Activated T-cell treated with anti-CD3 and anti-CD28 coated beads, Interleukin-2, amount 50 U/mL, for 4 hours (primary cell): ENCODE measurements around the gene RCAN3. TPM values are rescaled to one million over a fixed set of nuclear protein-coding genes. Genes with fewer than 3 reads are reported as not detected.
"Not testable (repeated sequence)": the region's sequence is repeated elsewhere in the genome, so short reads cannot be mapped to it uniquely, and the experiment has no call there.

Experiments
- ATAC-seq, 2 donors: fragments of 200-7000 bp; cut with Tn5 transposase; one replicate each; pipeline ENCODE4 v1.10.0; 2021
- DNase-seq: peaks from one replicate; pipeline ENCODE4 v3.0.0-alpha.2; 2020
- H3K27me3 Mint-ChIP-seq: one replicate; pipeline ENCODE4 v1.8.0; 2021; ENCODE audit warnings: low read depth, mixed read lengths
- H3K36me3 Mint-ChIP-seq: one replicate; pipeline ENCODE4 v1.8.0; 2022; ENCODE audit warnings: mixed read lengths; ENCODE audit not compliant: insufficient read depth
- H3K4me1 Mint-ChIP-seq: one replicate; pipeline ENCODE4 v1.8.0; 2021; ENCODE audit warnings: low read depth, mixed read lengths
- H3K4me3 Mint-ChIP-seq: one replicate; pipeline ENCODE4 v1.8.0; 2021; ENCODE audit warnings: mild to moderate bottlenecking, moderate library complexity, mixed read lengths
- H3K9me3 Mint-ChIP-seq: one replicate; pipeline ENCODE4 v1.8.0; 2021; ENCODE audit warnings: mixed read lengths
- total RNA-seq, 3 donors: library from RNA; stranded (reverse); gene quantifications; one replicate each; pipeline ENCODE4 v1.2.1, GENCODE V29; 2021

The RCAN3 gene
- 10 to 100 TPM; 45.0 to 51.7 (median 47.4) TPM for total RNA-seq

DNA sequence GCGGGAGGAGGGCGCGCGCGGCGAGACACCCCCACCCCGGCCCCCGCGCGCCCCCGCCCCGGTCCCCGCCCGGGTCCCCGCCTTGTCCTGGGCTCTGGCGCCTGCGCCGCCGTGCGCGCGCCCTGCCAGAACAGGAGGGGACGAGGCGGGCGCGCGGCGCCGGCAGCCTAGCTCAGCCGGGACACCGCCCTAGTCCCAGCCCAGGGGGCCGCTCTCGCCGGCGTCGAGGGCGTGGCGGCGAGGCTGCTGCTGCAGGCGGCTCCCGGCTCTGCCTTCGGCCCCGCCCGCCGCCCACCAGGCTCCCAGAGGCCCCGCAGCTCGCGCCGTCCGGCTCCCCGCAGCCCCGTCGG lies at the start of gene RCAN3:
RCAN3 (plus strand) TSS at position 128 of the 350 bp plus-strand sequence. CDS start 11,537 bp downstream, outside the sequence.
- H3K36me3 Mint-ChIP-seq = no peaks in the 10 kb centered on the region
- peaks cover 70% of the 10 kb centered on the region for H3K4me1 Mint-ChIP-seq

DNA sequence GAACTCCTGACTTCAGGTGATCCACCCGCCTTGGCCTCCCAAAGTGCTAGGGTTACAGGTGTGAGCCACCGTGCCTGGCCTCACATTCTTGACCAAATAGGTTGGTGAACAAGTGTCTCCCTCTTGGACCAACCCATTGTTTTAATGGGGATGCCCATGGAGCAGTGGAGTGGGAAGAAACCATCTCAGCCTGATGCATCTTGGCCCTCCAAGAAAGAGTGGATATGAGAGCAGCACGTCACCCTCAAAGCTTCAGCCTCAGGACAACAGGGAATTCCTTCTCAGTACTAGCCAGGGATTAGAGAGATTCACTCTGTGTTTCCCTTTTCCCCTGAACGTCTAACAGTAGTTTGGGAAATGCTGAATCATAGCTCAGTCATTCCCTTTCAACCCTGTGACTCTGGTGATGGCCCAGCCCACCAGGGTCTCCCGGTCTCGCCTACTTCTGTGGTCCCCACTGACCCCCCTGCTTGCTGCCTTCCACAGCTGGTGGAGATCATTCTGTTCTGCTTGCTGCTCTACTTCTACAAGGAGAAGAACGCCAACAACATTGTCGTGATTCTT lies 49.6 kb upstream of the RCAN3 start:
- no peak for ATAC-seq
- Mint-ChIP-seq H3K27me3 (no peaks in the 10 kb centered on the region), H3K4me3 (no peak overlapping the region), H3K36me3 (peaks cover 53% of the 10 kb centered on the region), H3K9me3 (no peaks in the 10 kb centered on the region), H3K4me1 (no peaks in the 10 kb centered on the region)
- DNase-seq = no peak

More for the DNA sequence above, at the start of gene RCAN3:
- H3K27me3 Mint-ChIP-seq = peaks cover 2% of the 10 kb centered on the region
- DNase-seq (peak; percentile 84), ATAC-seq (peak; percentile 87)
- H3K9me3 Mint-ChIP-seq = no peaks in the 10 kb centered on the region
- H3K4me3 Mint-ChIP-seq = peak within 1 kb of the TSS; percentile 98

DNA sequence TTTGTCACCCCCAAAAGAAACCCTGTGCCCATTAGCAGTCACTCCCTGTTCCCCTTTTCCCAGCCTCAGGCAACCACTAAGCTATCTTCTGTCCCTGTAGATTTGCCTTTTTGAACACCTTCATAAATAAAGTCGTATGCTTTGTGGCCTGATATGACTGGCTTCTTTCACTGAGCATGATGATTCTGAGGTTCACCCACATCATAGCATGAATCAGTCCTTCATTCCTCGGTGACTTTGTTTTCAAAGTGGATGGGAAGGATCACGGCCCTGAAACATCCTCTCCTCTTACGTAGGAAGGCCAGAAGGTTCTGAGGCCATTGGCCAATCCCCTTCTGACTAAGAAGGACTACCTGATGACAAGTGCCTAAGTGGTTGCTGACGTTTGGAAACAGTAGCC lies 48.0 kb upstream of the RCAN3 start:
- Mint-ChIP-seq H3K4me3 (no peak overlapping the region), H3K27me3 (no peaks in the 10 kb centered on the region), H3K36me3 (peaks cover 56% of the 10 kb centered on the region), H3K4me1 (peaks cover 2% of the 10 kb centered on the region), H3K9me3 (no peaks in the 10 kb centered on the region)
- DNase-seq = no peak
- no peak for ATAC-seq

DNA sequence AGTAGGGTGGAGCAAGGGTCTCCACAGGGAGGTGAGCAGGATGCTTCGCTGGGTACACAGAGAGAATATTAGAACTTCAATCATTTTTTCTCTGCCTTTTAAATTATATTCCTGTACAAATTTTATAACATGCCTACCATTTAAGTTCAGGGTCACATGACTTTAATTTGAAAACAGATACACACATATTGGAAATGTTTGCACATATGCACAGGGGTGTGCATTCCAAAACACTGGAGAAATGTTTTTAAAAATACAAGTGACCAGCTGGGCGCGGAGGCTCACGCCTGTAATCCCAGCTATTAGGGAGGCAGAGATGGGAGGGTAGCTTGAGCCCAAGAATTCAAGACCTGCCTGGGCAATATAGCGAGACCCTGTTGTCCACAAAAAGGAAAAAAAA lies 47.4 kb upstream of the RCAN3 start:
- no peak for ATAC-seq
- Mint-ChIP-seq H3K9me3 (no peaks in the 10 kb centered on the region), H3K4me1 (peaks cover 4% of the 10 kb centered on the region), H3K36me3 (peaks cover 56% of the 10 kb centered on the region), H3K27me3 (no peaks in the 10 kb centered on the region), H3K4me3 (no peak overlapping the region)
- no peak for DNase-seq

DNA sequence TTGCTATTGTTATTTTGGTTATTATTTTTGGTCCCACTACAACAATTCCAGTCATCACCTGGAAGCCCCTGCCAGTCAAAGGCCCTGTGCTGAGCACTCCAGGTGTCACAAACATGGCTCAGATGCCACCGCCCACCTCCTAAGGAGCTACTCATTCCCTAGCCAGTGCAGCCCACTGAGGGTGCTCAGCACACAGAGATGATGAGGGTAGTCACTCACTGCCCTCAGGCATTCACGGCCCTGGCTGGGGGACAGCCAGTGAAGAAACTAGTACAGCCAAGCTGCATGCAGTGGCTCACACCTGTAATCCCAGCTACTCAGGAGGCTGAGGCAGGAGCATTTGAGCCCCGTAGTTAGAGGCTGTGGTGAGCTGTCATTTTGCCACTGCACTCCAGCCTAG lies 44.8 kb upstream of the RCAN3 start:
- H3K27me3 Mint-ChIP-seq = no peaks in the 10 kb centered on the region
- H3K36me3 Mint-ChIP-seq = peaks cover 61% of the 10 kb centered on the region
- H3K9me3 Mint-ChIP-seq = no peaks in the 10 kb centered on the region
- ATAC-seq (no peak), DNase-seq (no peak)
- H3K4me1 Mint-ChIP-seq = peaks cover 7% of the 10 kb centered on the region
- H3K4me3 Mint-ChIP-seq = no peak overlapping the region

DNA sequence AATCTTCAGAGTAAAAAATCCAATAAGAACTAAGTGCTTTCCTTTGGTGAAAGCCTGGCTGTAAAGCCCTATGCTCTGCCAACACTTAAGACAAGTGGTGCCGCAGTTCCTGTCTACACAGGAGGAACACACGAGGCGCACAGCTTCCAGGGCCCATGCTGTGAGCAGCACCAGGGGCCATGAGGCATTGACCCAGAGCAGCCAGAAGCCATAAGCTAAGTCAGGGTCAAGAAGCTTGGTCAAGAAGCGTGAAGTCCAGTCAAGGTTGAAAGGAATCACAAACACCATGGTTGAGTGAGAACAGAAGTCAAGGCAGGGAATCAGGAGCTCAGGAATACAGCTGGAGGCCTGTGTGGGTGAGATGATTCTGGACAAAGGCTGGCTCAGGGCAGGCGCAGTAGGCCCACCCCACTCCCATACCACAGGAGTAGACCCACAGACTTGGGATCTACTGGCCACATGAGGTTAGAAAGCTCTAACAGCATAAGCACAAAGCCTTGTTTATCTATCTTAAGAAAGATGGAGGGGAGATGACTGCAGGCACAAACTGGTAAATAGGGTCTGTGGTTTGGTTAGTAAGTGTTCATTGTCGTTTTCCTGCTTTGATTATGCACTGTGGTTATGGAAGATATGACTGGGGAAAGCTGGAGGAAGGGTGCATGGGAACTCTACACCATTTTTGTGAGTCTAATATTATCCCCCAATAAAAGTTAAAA lies 42.9 kb upstream of the RCAN3 start:
- Mint-ChIP-seq H3K4me3 (no peak overlapping the region), H3K9me3 (no peaks in the 10 kb centered on the region), H3K27me3 (no peaks in the 10 kb centered on the region), H3K36me3 (peaks cover 60% of the 10 kb centered on the region), H3K4me1 (peaks cover 22% of the 10 kb centered on the region)
- ATAC-seq (no peak), DNase-seq (no peak)

DNA sequence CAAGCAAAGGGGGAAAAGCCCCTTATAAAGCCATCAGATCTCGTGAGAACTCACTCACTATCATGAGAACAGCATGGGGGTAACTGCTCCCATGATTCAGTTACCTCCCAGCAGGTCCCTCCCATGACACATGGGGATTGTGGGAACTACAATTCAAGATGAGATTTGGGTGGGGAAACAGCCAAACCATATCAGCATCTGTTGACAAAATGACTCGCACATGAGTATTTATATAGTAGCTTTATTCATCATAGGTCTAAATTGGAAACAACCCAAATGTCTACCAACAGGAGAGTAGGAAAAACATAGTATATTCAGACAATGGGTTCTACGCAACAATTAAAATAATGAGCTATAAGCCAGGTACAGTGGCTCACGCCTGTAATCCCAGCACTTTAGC lies 40.5 kb upstream of the RCAN3 start:
- not testable (repeated sequence) for H3K4me3 Mint-ChIP-seq, H3K27me3 Mint-ChIP-seq, H3K9me3 Mint-ChIP-seq, DNase-seq
- peak in 1 of 2 donors; percentile 43 for ATAC-seq
- peaks cover 32% of the 10 kb centered on the region for H3K4me1 Mint-ChIP-seq
- H3K36me3 Mint-ChIP-seq = peaks cover 55% of the 10 kb centered on the region

DNA sequence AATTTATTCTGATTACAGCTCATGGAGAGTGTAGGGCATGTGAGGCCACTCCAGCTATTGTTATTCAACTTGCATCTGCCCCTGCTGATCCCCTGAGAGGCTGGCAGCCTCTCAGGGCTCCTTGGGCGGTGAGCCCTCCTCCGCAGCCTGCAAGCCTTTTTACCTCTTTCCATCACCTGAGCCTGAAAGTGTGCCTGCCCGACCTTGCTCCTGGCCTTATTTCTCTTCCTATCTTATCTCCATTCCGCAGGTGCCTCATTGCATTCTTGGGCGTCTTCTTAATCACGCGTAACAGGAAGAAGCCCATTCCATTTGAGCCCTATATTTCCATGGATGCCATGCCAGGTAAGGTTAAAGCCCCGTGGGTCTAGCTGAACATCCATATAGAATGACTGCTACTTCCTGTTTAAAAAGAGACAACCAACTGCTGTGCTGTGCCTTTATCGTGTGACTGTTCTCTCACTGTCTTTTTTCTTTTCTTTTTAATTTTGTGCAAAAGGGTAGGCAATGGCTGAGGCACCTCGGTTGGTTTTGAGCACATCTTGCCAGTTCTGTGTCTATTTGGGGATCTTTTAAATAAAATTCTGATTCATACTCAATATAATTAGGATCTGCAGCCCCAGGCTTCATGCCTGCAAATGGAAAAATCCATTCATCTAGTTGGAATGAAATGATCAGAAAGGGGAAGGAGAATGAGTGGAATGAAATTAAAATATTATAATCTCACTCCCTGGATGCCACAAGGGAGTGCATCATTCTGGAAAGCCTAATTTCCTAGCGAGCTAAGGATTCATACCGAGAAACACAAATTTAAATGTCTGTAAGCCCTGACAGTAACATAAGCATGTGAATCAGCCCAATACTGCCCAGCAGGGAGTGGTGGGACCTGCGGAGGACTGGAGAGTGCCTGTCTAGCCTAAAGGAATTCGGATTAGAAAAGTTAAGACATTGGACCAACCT lies 38.6 kb upstream of the RCAN3 start:
- DNase-seq = no peak
- Mint-ChIP-seq H3K36me3 (peaks cover 58% of the 10 kb centered on the region), H3K27me3 (no peaks in the 10 kb centered on the region), H3K9me3 (no peaks in the 10 kb centered on the region), H3K4me3 (no peak overlapping the region), H3K4me1 (peaks cover 34% of the 10 kb centered on the region)
- ATAC-seq = no peak

DNA sequence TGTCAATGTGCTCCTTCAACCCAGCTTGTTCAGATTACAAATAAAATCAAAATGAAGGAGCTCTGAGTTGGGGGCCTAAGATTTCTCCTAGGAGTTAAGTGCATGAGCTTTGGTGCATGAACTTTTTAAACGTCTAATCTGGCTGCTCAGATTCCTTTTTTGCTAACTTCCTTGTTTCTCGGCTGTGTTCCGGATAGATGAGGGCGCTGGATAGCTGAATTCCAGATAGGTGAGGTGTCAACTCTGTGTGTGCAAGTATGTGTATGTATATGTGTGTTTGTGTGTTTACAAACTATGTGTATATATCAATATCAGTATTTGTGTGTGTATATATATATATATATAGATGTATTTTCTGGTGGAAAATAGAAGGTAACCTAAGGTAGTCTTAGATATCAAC lies 37.5 kb upstream of the RCAN3 start:
- DNase-seq (no peak), ATAC-seq (no peak)
- Mint-ChIP-seq H3K36me3 (peaks cover 56% of the 10 kb centered on the region), H3K4me1 (peaks cover 32% of the 10 kb centered on the region), H3K4me3 (no peak overlapping the region), H3K9me3 (no peaks in the 10 kb centered on the region), H3K27me3 (no peaks in the 10 kb centered on the region)

DNA sequence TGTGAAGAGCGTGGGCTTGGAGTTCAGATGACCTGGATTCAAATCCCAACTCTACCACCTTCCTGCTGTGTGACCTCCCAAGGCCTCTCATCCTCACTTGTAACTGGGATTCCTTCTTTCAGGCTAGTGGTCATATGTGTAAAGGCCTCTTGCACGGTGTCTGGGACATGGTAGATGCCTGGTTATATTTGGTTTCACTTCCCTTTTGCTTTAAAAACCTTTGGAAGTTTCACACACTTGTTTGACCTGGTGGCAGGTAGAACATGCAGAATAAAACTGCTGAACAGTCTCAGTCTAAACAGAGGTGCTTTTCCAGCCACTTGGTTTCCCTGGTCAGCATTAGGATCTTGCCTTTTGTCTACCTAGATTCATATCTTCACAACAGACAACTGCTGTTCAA lies 37.0 kb upstream of the RCAN3 start:
- Mint-ChIP-seq H3K4me3 (no peak overlapping the region), H3K27me3 (no peaks in the 10 kb centered on the region), H3K36me3 (peaks cover 51% of the 10 kb centered on the region), H3K9me3 (no peaks in the 10 kb centered on the region), H3K4me1 (peaks cover 32% of the 10 kb centered on the region)
- no peak for DNase-seq
- ATAC-seq = no peak

DNA sequence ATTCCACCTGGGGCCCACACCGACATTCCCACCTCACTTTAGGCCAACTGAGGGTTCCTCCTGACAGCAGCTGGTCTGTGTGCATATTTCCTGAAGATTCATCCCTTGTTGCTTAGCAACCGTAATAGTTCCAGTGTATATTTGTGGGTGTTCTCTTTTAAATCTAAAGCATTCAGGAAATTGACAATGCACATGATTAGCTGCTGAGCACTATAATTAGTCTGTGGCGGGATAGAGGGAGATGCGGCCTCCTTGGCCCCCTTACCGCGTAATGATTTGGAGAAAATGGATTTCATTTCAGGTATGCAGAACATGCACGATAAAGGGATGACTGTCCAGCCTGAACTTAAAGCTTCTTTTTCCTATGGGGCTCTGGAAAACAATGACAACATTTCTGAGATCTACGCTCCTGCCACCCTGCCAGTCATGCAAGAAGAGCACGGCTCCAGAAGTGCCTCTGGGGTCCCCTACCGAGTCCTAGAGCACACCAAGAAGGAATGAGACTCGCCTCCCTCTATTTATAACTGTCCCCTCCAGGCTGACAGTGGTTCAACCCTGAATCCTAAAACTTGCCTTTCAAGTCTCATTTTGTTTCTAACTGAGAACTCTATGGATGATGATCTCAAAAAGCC lies 33.8 kb upstream of the RCAN3 start:
- Mint-ChIP-seq H3K4me1 (peaks cover 20% of the 10 kb centered on the region), H3K27me3 (no peaks in the 10 kb centered on the region), H3K4me3 (no peak overlapping the region), H3K36me3 (peaks cover 45% of the 10 kb centered on the region), H3K9me3 (no peaks in the 10 kb centered on the region)
- DNase-seq = no peak
- no peak for ATAC-seq

DNA sequence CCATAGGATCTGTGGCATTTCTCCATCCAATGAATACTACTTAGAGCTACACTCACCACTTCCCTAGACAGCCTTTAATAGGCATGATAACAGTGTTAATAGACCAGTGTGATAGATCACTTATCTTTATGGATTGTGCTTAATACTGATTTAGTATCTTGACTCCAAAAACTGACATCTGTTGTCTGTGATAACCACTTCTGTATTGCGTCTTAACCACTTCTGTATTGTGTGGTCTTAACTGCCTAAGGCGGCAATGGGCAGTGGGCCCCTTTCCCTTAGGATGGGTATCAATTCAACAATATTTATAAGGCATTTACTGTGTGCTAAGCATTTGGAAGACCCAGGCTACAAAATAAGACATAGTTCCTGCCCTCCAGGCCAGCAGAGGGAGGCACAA lies 32.0 kb upstream of the RCAN3 start:
- no peak for ATAC-seq
- Mint-ChIP-seq H3K4me1 (peaks cover 9% of the 10 kb centered on the region), H3K36me3 (peaks cover 34% of the 10 kb centered on the region), H3K9me3 (no peaks in the 10 kb centered on the region), H3K27me3 (no peaks in the 10 kb centered on the region), H3K4me3 (no peak overlapping the region)
- DNase-seq = no peak

DNA sequence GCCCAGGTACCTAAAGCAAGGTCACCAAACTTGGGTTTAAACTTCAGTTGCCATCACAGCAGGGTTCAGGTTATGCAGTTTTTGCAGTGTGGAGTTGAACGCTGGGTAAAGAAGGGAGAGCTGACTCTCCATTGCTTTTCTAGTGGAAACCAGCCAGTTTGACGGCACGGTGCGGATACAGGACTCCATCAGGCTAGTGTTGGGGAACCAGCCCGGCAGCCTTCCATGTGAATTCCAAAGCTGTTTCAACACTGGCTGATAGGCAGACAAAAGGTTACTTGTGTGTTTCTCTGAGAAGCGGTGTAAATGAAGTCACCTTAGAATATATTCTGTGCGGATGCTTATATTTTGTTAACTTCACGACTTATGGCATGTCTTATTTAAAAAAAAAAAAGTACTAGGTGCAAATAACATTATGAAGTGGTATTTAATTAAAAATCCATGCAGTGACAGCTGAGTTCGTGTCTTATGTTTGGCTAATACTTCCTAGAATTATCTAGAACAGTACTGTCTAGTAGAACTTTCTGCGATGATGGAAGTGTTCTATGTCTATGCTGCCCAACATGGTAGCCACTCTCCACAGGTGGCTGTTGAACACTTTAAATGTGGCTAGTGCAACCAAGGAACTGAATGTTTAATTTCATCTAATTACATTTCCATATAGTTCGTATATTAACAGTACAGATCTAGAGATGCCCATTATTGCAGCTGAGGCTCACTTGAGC lies 29.9 kb upstream of the RCAN3 start:
- H3K4me3 Mint-ChIP-seq = no peak overlapping the region
- peaks cover 26% of the 10 kb centered on the region for H3K36me3 Mint-ChIP-seq
- ATAC-seq (no peak), DNase-seq (no peak)
- no peaks in the 10 kb centered on the region for H3K27me3 Mint-ChIP-seq
- H3K9me3 Mint-ChIP-seq = no peaks in the 10 kb centered on the region
- H3K4me1 Mint-ChIP-seq = peaks cover 16% of the 10 kb centered on the region

DNA sequence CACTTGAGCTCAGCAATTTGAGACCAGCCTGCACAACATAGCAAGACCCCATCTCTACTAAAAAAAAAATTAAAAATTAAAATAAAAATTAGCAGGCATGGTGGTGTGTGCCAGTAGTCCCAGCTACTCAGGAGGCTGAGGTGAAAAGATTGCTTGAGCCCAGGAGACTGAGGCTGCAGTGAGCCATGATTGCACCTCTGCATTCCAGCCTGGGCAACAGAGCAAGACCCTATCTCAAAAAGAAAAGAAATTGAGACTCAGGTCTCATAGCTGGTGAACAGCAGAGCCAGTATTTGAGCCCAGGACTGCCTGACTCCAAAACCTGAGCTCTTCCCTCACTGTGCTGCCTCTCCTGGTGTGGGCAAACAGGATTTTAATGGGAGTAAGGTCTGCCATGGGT lies 28.4 kb upstream of the RCAN3 start:
- H3K9me3 Mint-ChIP-seq = no peaks in the 10 kb centered on the region
- H3K27me3 Mint-ChIP-seq = no peaks in the 10 kb centered on the region
- no peak for ATAC-seq
- peaks cover 16% of the 10 kb centered on the region for H3K36me3 Mint-ChIP-seq
- H3K4me3 Mint-ChIP-seq = no peak overlapping the region
- DNase-seq = no peak
- peaks cover 15% of the 10 kb centered on the region for H3K4me1 Mint-ChIP-seq
